BJ (cell line): ENCODE results near the gene TSPAN18. TPM values are rescaled to one million over a fixed set of nuclear protein-coding genes. Genes with fewer than 3 reads are reported as not detected.
"Not testable (repeated sequence)": the region's sequence is repeated elsewhere in the genome, so short reads cannot be mapped to it uniquely, and the experiment has no call there.

ENCODE experiments used
- CTCF ChIA-PET: fragments of 350-600 bp; formaldehyde crosslinking; extraction: SDS; loops from one replicate; lab custom pipeline; 2021; ENCODE audit warnings: antibody characterized with exemption, inconsistent platforms; lab: Yijun Ruan, JAX
- POLR2A ChIA-PET: fragments of 300-600 bp; sonication (Branson Sonifier 250); formaldehyde crosslinking; extraction: SDS; loops from one replicate; lab custom pipeline; 2021; ENCODE audit warnings: antibody characterized with exemption; lab: Charles Lee
- DNase-seq: peaks from one replicate; pipeline ENCODE4 v3.0.0-alpha.2; 2011; ENCODE audit warnings: low read depth
- H3K27me3 ChIP-seq: 2 replicates; pipeline ENCODE4 v1.6.0; 2011; ENCODE audit warnings: low read length; ENCODE audit not compliant: control insufficient read depth, insufficient read depth
- H3K36me3 ChIP-seq: 2 replicates; pipeline ENCODE4 v1.5.1; 2011; ENCODE audit warnings: low read length; ENCODE audit not compliant: control insufficient read depth, insufficient read depth
- H3K4me3 ChIP-seq: 2 replicates; pipeline ENCODE4 v1.5.1; 2011; ENCODE audit warnings: low read depth, mild to moderate bottlenecking, control low read depth, low read length
- polyA plus RNA-seq: library from polyadenylated mRNA; depleted of rRNA; stranded (reverse); fragments of >200 nt; gene quantifications from 2 replicates; pipeline ENCODE4 v1.2.3, GENCODE V29; 2011
- TF ChIP-seq, protein P1 (sequence below): IDR thresholded peaks from 2 replicates; pipeline ENCODE4 v1.5.1; 2011; ENCODE audit warnings: low read depth, mild to moderate bottlenecking, control low read depth, inconsistent platforms, low read length, moderate library complexity; ENCODE audit not compliant: insufficient read depth

Gene TSPAN18
- polyA plus RNA-seq, 1 experiment = 0.55 TPM

- ChIA-PET POLR2A (no interaction called here), CTCF (interaction anchor here (0.8 to 1.9 kb wide), 3 partner anchors 14 to 143 kb away, joined by 3 to 7 read pairs (median 4); no protein-coding TSS in a partner anchor)
- TF ChIP-seq, protein P1, sequence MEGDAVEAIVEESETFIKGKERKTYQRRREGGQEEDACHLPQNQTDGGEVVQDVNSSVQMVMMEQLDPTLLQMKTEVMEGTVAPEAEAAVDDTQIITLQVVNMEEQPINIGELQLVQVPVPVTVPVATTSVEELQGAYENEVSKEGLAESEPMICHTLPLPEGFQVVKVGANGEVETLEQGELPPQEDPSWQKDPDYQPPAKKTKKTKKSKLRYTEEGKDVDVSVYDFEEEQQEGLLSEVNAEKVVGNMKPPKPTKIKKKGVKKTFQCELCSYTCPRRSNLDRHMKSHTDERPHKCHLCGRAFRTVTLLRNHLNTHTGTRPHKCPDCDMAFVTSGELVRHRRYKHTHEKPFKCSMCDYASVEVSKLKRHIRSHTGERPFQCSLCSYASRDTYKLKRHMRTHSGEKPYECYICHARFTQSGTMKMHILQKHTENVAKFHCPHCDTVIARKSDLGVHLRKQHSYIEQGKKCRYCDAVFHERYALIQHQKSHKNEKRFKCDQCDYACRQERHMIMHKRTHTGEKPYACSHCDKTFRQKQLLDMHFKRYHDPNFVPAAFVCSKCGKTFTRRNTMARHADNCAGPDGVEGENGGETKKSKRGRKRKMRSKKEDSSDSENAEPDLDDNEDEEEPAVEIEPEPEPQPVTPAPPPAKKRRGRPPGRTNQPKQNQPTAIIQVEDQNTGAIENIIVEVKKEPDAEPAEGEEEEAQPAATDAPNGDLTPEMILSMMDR = no peak
- Histone ChIP-seq H3K36me3 (no peaks in the 10 kb centered on the region), H3K4me3 (no peak overlapping the region), H3K27me3 (peaks cover 13% of the 10 kb centered on the region)
- no peak for DNase-seq
These were observed 142.0 kb downstream of the TSPAN18 start for GRCh38 chr11:44868455-44869421.

GRCh38 chr11:44870181-44870580 lies 143.4 kb downstream of the TSPAN18 start:
- H3K27me3 ChIP-seq = peaks cover 22% of the 10 kb centered on the region
- CTCF ChIA-PET = interaction anchor here (0.6 kb wide), 3 partner anchors 15 to 53 kb away, joined by 3 to 4 read pairs (median 3); no protein-coding TSS in a partner anchor
- TF ChIP-seq, protein P1 = no peak
- no peak overlapping the region for H3K4me3 ChIP-seq
- DNase-seq = no peak
- no peaks in the 10 kb centered on the region for H3K36me3 ChIP-seq
- POLR2A ChIA-PET = interaction anchor here (0.6 kb wide), 1 partner anchor 106 kb away, joined by 3 read pairs; no protein-coding TSS in a partner anchor

DNA sequence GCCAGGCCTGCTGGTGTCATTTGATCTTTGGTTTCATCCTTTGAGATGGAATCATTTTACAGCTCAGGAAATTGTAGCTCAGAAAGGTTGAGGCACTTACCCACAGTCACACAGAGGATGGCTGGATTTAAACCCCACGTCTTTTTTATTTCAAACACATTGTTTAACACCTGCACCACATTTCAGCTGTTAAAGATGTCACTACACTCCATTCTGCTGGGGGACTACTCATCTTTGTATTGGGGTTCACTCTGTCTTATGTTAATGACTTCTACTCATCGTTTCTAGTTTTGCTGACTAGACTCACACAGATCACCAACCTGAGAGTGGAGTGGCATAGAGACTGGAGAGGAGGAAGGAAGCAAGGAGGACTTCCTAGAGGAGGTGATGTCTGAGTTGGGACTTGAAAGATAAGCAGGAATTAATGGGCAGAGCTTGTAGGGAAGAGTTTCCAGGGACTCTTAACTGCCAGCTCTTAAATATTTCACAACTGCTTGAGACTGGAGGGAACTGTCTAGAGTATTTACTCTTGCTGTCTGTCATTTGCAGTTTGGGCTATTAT lies 143.9 kb downstream of the TSPAN18 start:
- ChIA-PET CTCF (interaction anchor here (0.6 to 1.6 kb wide), 3 partner anchors 8 to 53 kb away, joined by 3 to 4 read pairs (median 4); no protein-coding TSS in a partner anchor), POLR2A (no interaction called here)
- Histone ChIP-seq H3K36me3 (no peaks in the 10 kb centered on the region), H3K27me3 (peaks cover 23% of the 10 kb centered on the region), H3K4me3 (no peak overlapping the region)
- TF ChIP-seq, protein P1 = no peak
- DNase-seq = no peak

DNA sequence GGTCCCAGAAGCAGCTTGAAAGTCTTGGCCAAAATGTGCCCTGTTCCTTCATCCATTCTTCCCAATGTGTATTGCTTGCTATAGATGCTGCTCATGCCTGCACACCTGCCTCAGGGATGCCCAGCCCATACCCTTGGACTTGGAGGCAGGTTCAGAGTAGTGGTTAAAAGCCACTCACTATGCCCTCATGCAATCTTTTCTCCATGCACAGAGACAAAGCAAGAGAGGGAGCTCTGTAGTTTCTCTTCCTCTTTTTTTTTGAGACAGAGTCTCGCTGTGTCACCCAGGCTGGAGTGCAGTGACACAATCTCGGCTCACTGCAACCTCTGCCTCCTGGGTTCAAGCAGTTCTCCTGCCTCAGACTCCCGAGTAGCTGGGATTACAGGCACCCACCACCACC lies 144.9 kb downstream of the TSPAN18 start:
- peaks cover 19% of the 10 kb centered on the region for H3K27me3 ChIP-seq
- CTCF ChIA-PET = interaction anchor here (0.8 to 1.6 kb wide), 2 partner anchors 9 to 15 kb away, joined by 4 read pairs; no protein-coding TSS in a partner anchor
- POLR2A ChIA-PET, H3K36me3 ChIP-seq, DNase-seq, H3K4me3 ChIP-seq: not testable (repeated sequence)

DNA sequence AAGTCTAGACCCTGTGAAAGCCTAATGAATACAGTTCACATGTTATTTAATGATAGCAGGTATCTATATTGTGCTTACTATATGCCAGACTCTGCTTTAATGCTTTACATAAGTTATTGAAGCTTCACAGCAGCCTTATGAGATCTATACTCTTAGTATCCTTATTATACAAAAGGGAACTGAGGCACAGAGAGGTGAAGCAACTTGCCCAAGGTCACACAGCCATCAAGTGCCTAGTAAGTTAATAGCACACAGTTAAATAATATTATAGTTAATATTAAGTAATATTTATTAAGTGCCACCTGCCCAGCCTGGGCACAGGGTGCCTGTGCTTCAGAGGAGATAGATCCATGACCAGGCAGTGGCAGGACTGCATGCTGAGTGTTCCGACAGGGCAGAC lies 145.8 kb downstream of the TSPAN18 start:
- ChIA-PET CTCF (interaction anchor here (2.9 kb wide), 1 partner anchor 10 kb away, joined by 8 read pairs; no protein-coding TSS in a partner anchor), POLR2A (no interaction called here)
- TF ChIP-seq, protein P1 = no peak
- Histone ChIP-seq H3K27me3 (peaks cover 24% of the 10 kb centered on the region), H3K4me3 (no peak overlapping the region), H3K36me3 (no peaks in the 10 kb centered on the region)
- no peak for DNase-seq
